ENCODE data around the gene AGAP3.

AGAP3 gene

GRCh38 chr7:151058781-151059366, 27.4 kb upstream of the AGAP3 start:
- peak overlapping the region; percentile 78 for H3K4me3 ChIP-seq (ENCODE audit: control insufficient read depth, low read depth, low read length)
- no peak for TF ChIP-seq CTCF (conservative IDR thresholded peaks at IDR 0.05; ENCODE audit: control insufficient read depth, insufficient read depth, low read depth, low read length)
- DNase-seq (ENCODE audit: low read depth) = peak; percentile 43

GRCh38 chr7:151059367-151060112, 26.7 kb upstream of the AGAP3 start, which contains the start of gene SLC4A2:
SLC4A2 (plus strand) TSS chr7:151059589; CDS start chr7:151061988, 2,399 bp downstream.
- peak; percentile 25 for TF ChIP-seq CTCF (conservative IDR thresholded peaks at IDR 0.05; ENCODE audit: control insufficient read depth, insufficient read depth, low read depth, low read length)
- H3K4me3 ChIP-seq (ENCODE audit: control insufficient read depth, low read depth, low read length) = peak within 1 kb of the TSS; percentile 78
- DNase-seq (ENCODE audit: low read depth) = peak; percentile 59

GRCh38 chr7:151060113-151060415, 26.2 kb upstream of the AGAP3 start:
- no peak for TF ChIP-seq CTCF (conservative IDR thresholded peaks at IDR 0.05; ENCODE audit: control insufficient read depth, insufficient read depth, low read depth, low read length)
- H3K4me3 ChIP-seq (ENCODE audit: control insufficient read depth, low read depth, low read length) = peak overlapping the region; percentile 78
- DNase-seq (ENCODE audit: low read depth) = no peak

GRCh38 chr7:151060416-151061212, 25.7 kb upstream of the AGAP3 start:
- peak; percentile 6 for TF ChIP-seq CTCF (conservative IDR thresholded peaks at IDR 0.05; ENCODE audit: control insufficient read depth, insufficient read depth, low read depth, low read length)
- H3K4me3 ChIP-seq (ENCODE audit: control insufficient read depth, low read depth, low read length) = peak overlapping the region; percentile 78
- peak; percentile 36 for DNase-seq (ENCODE audit: low read depth)

GRCh38 chr7:151061213-151062110, 24.8 kb upstream of the AGAP3 start:
- no peak for TF ChIP-seq CTCF (conservative IDR thresholded peaks at IDR 0.05; ENCODE audit: control insufficient read depth, insufficient read depth, low read depth, low read length)
- peak overlapping the region; percentile 78 for H3K4me3 ChIP-seq (ENCODE audit: control insufficient read depth, low read depth, low read length)
- DNase-seq (ENCODE audit: low read depth) = no peak

GRCh38 chr7:151062111-151062398, 24.2 kb upstream of the AGAP3 start:
- no peak overlapping the region for H3K4me3 ChIP-seq (ENCODE audit: control insufficient read depth, low read depth, low read length)
- TF ChIP-seq CTCF (conservative IDR thresholded peaks at IDR 0.05; ENCODE audit: control insufficient read depth, insufficient read depth, low read depth, low read length) = no peak

More at GRCh38 chr7:151062111-151062398, 24.2 kb upstream of the AGAP3 start:
- no peak for DNase-seq (ENCODE audit: low read depth)
